HEK293 (cell line): ENCODE results near the gene ING5.

Source experiments
- GLIS1 ChIP-seq: fragments of 450-650 bp; formaldehyde crosslinking; IDR thresholded peaks from 2 replicates; pipeline ENCODE4 v1.5.1; 2016; ENCODE audit warnings: missing biosample characterization, missing genetic modification characterization
- ZBTB1 ChIP-seq: fragments of 450-650 bp; formaldehyde crosslinking; IDR thresholded peaks from 2 replicates; pipeline ENCODE4 v1.5.1; 2016; ENCODE audit warnings: missing biosample characterization, missing genetic modification characterization
- ZNF138 ChIP-seq: fragments of 450-650 bp; formaldehyde crosslinking; IDR thresholded peaks from 2 replicates; pipeline ENCODE4 v1.5.1; 2016; ENCODE audit warnings: missing biosample characterization, missing genetic modification characterization, borderline replicate concordance
- ZNF146 ChIP-seq: fragments of 450-650 bp; formaldehyde crosslinking; IDR thresholded peaks from 2 replicates; pipeline ENCODE4 v1.5.1; 2016; ENCODE audit warnings: missing biosample characterization, missing genetic modification characterization
- ZNF23 ChIP-seq: fragments of 450-650 bp; formaldehyde crosslinking; IDR thresholded peaks from 2 replicates; pipeline ENCODE4 v1.5.1; 2016; ENCODE audit warnings: missing biosample characterization, missing genetic modification characterization, borderline replicate concordance
- ZNF555 ChIP-seq: fragments of 450-650 bp; formaldehyde crosslinking; conservative IDR thresholded peaks from 2 replicates; pipeline ENCODE4 v1.5.1; 2017; ENCODE audit warnings: missing biosample characterization, mild to moderate bottlenecking, missing genetic modification characterization, inconsistent platforms
- ZSCAN16 ChIP-seq: fragments of 450-650 bp; formaldehyde crosslinking; IDR thresholded peaks from 2 replicates; pipeline ENCODE4 v1.5.1; 2016; ENCODE audit warnings: missing biosample characterization, missing genetic modification characterization
- TF ChIP-seq, protein P1 (sequence below): fragments of 450-650 bp; formaldehyde crosslinking; IDR thresholded peaks from 2 replicates; pipeline ENCODE4 v1.5.1; 2016; ENCODE audit warnings: missing biosample characterization, missing genetic modification characterization
- TF ChIP-seq, protein P2 (sequence below): fragments of 450-650 bp; formaldehyde crosslinking; IDR thresholded peaks from 2 replicates; pipeline ENCODE4 v1.5.1; 2016; ENCODE audit warnings: missing biosample characterization, missing genetic modification characterization
- TF ChIP-seq, protein P3 (sequence below): fragments of 450-650 bp; formaldehyde crosslinking; optimal IDR thresholded peaks from 2 replicates; pipeline ENCODE3; 2016; ENCODE audit warnings: missing biosample characterization, mild to moderate bottlenecking, missing genetic modification characterization
- TF ChIP-seq, protein P4 (sequence below): fragments of 450-650 bp; formaldehyde crosslinking; IDR thresholded peaks from 2 replicates; pipeline ENCODE4 v1.5.1; 2016; ENCODE audit warnings: missing biosample characterization, missing genetic modification characterization, low read depth
- TF ChIP-seq, protein P5 (sequence below): fragments of 450-650 bp; formaldehyde crosslinking; IDR thresholded peaks from 2 replicates; pipeline ENCODE4 v1.5.1; 2016; ENCODE audit warnings: missing biosample characterization, missing genetic modification characterization

DNA sequence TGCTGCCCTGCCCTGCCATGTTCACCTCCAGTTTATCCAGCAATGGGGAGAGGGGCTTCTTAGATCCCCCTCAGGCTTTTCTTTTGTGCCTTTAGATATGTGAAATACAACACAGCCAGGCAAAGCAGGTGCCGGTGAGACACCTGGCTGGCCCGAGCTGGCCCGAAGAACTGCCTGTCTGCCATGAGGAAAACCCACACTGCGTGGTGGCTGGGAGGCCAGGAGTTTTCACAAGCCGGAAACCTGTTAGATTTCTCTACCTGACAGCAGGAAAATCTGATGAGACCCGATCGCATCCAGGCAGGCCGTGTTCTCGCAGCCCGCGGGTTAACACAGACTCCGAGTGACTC lies 69.1 kb downstream of the ING5 start:
- peak; percentile 58 for TF ChIP-seq ZNF146 (tag by site-specific recombination)
- TF ChIP-seq, protein P1, sequence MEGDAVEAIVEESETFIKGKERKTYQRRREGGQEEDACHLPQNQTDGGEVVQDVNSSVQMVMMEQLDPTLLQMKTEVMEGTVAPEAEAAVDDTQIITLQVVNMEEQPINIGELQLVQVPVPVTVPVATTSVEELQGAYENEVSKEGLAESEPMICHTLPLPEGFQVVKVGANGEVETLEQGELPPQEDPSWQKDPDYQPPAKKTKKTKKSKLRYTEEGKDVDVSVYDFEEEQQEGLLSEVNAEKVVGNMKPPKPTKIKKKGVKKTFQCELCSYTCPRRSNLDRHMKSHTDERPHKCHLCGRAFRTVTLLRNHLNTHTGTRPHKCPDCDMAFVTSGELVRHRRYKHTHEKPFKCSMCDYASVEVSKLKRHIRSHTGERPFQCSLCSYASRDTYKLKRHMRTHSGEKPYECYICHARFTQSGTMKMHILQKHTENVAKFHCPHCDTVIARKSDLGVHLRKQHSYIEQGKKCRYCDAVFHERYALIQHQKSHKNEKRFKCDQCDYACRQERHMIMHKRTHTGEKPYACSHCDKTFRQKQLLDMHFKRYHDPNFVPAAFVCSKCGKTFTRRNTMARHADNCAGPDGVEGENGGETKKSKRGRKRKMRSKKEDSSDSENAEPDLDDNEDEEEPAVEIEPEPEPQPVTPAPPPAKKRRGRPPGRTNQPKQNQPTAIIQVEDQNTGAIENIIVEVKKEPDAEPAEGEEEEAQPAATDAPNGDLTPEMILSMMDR (tag by site-specific recombination), result no peak
- TF ChIP-seq, protein P2, sequence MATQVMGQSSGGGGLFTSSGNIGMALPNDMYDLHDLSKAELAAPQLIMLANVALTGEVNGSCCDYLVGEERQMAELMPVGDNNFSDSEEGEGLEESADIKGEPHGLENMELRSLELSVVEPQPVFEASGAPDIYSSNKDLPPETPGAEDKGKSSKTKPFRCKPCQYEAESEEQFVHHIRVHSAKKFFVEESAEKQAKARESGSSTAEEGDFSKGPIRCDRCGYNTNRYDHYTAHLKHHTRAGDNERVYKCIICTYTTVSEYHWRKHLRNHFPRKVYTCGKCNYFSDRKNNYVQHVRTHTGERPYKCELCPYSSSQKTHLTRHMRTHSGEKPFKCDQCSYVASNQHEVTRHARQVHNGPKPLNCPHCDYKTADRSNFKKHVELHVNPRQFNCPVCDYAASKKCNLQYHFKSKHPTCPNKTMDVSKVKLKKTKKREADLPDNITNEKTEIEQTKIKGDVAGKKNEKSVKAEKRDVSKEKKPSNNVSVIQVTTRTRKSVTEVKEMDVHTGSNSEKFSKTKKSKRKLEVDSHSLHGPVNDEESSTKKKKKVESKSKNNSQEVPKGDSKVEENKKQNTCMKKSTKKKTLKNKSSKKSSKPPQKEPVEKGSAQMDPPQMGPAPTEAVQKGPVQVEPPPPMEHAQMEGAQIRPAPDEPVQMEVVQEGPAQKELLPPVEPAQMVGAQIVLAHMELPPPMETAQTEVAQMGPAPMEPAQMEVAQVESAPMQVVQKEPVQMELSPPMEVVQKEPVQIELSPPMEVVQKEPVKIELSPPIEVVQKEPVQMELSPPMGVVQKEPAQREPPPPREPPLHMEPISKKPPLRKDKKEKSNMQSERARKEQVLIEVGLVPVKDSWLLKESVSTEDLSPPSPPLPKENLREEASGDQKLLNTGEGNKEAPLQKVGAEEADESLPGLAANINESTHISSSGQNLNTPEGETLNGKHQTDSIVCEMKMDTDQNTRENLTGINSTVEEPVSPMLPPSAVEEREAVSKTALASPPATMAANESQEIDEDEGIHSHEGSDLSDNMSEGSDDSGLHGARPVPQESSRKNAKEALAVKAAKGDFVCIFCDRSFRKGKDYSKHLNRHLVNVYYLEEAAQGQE (tag by site-specific recombination), result no peak
- no peak for TF ChIP-seq ZNF138 (tag by site-specific recombination)
- TF ChIP-seq, protein P3, sequence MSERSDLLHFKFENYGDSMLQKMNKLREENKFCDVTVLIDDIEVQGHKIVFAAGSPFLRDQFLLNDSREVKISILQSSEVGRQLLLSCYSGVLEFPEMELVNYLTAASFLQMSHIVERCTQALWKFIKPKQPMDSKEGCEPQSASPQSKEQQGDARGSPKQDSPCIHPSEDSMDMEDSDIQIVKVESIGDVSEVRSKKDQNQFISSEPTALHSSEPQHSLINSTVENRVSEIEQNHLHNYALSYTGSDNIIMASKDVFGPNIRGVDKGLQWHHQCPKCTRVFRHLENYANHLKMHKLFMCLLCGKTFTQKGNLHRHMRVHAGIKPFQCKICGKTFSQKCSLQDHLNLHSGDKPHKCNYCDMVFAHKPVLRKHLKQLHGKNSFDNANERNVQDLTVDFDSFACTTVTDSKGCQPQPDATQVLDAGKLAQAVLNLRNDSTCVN, result no peak
- TF ChIP-seq ZNF555 (tag by site-specific recombination), result no peak
- no peak for TF ChIP-seq ZBTB1
- TF ChIP-seq, protein P4, sequence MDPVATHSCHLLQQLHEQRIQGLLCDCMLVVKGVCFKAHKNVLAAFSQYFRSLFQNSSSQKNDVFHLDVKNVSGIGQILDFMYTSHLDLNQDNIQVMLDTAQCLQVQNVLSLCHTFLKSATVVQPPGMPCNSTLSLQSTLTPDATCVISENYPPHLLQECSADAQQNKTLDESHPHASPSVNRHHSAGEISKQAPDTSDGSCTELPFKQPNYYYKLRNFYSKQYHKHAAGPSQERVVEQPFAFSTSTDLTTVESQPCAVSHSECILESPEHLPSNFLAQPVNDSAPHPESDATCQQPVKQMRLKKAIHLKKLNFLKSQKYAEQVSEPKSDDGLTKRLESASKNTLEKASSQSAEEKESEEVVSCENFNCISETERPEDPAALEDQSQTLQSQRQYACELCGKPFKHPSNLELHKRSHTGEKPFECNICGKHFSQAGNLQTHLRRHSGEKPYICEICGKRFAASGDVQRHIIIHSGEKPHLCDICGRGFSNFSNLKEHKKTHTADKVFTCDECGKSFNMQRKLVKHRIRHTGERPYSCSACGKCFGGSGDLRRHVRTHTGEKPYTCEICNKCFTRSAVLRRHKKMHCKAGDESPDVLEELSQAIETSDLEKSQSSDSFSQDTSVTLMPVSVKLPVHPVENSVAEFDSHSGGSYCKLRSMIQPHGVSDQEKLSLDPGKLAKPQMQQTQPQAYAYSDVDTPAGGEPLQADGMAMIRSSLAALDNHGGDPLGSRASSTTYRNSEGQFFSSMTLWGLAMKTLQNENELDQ (tag by site-specific recombination), result no peak
- TF ChIP-seq, protein P5, sequence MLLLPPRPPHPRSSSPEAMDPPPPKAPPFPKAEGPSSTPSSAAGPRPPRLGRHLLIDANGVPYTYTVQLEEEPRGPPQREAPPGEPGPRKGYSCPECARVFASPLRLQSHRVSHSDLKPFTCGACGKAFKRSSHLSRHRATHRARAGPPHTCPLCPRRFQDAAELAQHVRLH (tag by site-specific recombination), result no peak
- no peak for TF ChIP-seq GLIS1
- TF ChIP-seq ZNF23 (tag by site-specific recombination), result no peak
- no peak for TF ChIP-seq ZSCAN16 (tag by site-specific recombination)
